Neuronal stem cell (in vitro differentiated cells): Measurements from ENCODE around the gene EXOC3L4.
A peak's percentile ranks its signal among the peaks of the same experiment; 100 is the strongest.

Experiments used
- DNase-seq: peaks from one replicate; pipeline ENCODE4 v3.0.0-alpha.2; 2013; ENCODE audit warnings: low spot score
- H2AFZ ChIP-seq: one replicate; pipeline ENCODE4 v1.6.1; 2013; ENCODE audit warnings: mild to moderate bottlenecking, low read length, inconsistent platforms
- H2AK5ac ChIP-seq: 2 replicates; pipeline ENCODE4 v1.6.1; 2013; ENCODE audit warnings: low read depth, mild to moderate bottlenecking, inconsistent platforms, low read length, moderate library complexity, mixed read lengths
- H2BK120ac ChIP-seq: 2 replicates; pipeline ENCODE4 v1.6.1; 2013; ENCODE audit warnings: low read depth, mild to moderate bottlenecking, inconsistent platforms, low read length, moderate library complexity, mixed read lengths
- H2BK12ac ChIP-seq: one replicate; pipeline ENCODE4 v1.6.1; 2013; ENCODE audit warnings: low read length, inconsistent platforms
- H2BK15ac ChIP-seq: 2 replicates; pipeline ENCODE4 v1.6.1; 2013; ENCODE audit warnings: mild to moderate bottlenecking, low read length, inconsistent platforms, mixed read lengths
- H2BK5ac ChIP-seq: one replicate; pipeline ENCODE4 v1.6.1; 2013; ENCODE audit warnings: inconsistent platforms, mild to moderate bottlenecking, low read length, moderate library complexity
- H3K14ac ChIP-seq: one replicate; pipeline ENCODE4 v1.6.1; 2013; ENCODE audit warnings: low read length, inconsistent platforms
- H3K18ac ChIP-seq: 2 replicates; pipeline ENCODE4 v1.6.1; 2013; ENCODE audit warnings: low read length, inconsistent platforms
- H3K23ac ChIP-seq: 2 replicates; pipeline ENCODE4 v1.6.1; 2013; ENCODE audit warnings: low read depth, mild to moderate bottlenecking, mixed read lengths, low read length, inconsistent platforms; ENCODE audit not compliant: poor library complexity
- H3K27ac ChIP-seq: replicated peaks from 3 replicates; pipeline ENCODE4 v1.5.1; 2013; ENCODE audit warnings: low read length, inconsistent platforms
- H3K27me3 ChIP-seq, 3 experiments: 2 replicates each; pipeline ENCODE4 v1.6.1; 2013; ENCODE audit warnings: low read length in 3 of 3, mild to moderate bottlenecking in 2 of 3, inconsistent platforms in 1 of 3, low read depth in 1 of 3, mixed read lengths in 1 of 3, moderate library complexity in 1 of 3; ENCODE audit not compliant: control insufficient read depth in 3 of 3, insufficient read depth in 3 of 3
- H3K36me3 ChIP-seq, 2 donors: replicated peaks in 1 of 2; 2 replicates each; pipeline ENCODE4 v1.6.1; 2013; ENCODE audit warnings: low read length in 2 of 2; ENCODE audit not compliant: control insufficient read depth in 2 of 2, insufficient read depth in 2 of 2
- H3K4ac ChIP-seq: 2 replicates; pipeline ENCODE4 v1.6.1; 2013; ENCODE audit warnings: inconsistent platforms, mild to moderate bottlenecking, low read length, moderate library complexity
- H3K4me1 ChIP-seq, 2 donors: 1 replicate in 1 of 2; 2 replicates in 1 of 2; pipeline ENCODE4 v1.6.1; 2013; ENCODE audit warnings: low read length in 2 of 2, low read depth in 1 of 2; ENCODE audit not compliant: control insufficient read depth in 2 of 2, insufficient read depth in 1 of 2
- H3K4me2 ChIP-seq: one replicate; pipeline ENCODE4 v1.6.1; 2013; ENCODE audit warnings: mild to moderate bottlenecking, low read length, inconsistent platforms; ENCODE audit not compliant: insufficient read depth, poor library complexity, severe bottlenecking
- H3K4me3 ChIP-seq, 2 donors: 2 replicates each; pipeline ENCODE4 v1.5.1; 2013; ENCODE audit warnings: low read length in 2 of 2, mild to moderate bottlenecking in 2 of 2, inconsistent platforms in 1 of 2, moderate library complexity in 1 of 2
- H3K79me1 ChIP-seq: one replicate; pipeline ENCODE4 v1.6.1; 2013; ENCODE audit warnings: low read depth, mild to moderate bottlenecking, inconsistent platforms, low read length, moderate library complexity
- H3K9ac ChIP-seq: one replicate; pipeline ENCODE4 v1.6.1; 2013; ENCODE audit warnings: mild to moderate bottlenecking, low read depth, low read length, inconsistent platforms; ENCODE audit not compliant: poor library complexity
- H3K9me3 ChIP-seq, 2 donors: replicated peaks in 1 of 2; 2 replicates each; pipeline versions ENCODE3 to v1.6.1; 2013; ENCODE audit warnings: low read length in 2 of 2, mild to moderate bottlenecking in 2 of 2, inconsistent platforms in 1 of 2, low read depth in 1 of 2, mixed read lengths in 1 of 2, moderate library complexity in 1 of 2; ENCODE audit not compliant: control insufficient read depth in 2 of 2, insufficient read depth in 1 of 2
- H4K8ac ChIP-seq: one replicate; pipeline ENCODE4 v1.6.1; 2013; ENCODE audit warnings: low read depth, mild to moderate bottlenecking, inconsistent platforms, low read length, moderate library complexity
- H4K91ac ChIP-seq: one replicate; pipeline ENCODE4 v1.6.1; 2013; ENCODE audit warnings: low read length, low read depth, mild to moderate bottlenecking, inconsistent platforms; ENCODE audit not compliant: poor library complexity
- WGBS, 2 donors: extraction: QIAGEN DNeasy Blood & Tissue Kit; methylation state at CpG; one replicate each; pipeline ENCODE4 v1.1.7; 2013; ENCODE audit warnings: missing lambda C conversion rate in 2 of 2, mixed read lengths in 1 of 2; ENCODE audit not compliant: insufficient read length in 2 of 2, insufficient replicate concordance in 1 of 2; ENCODE audit errors: extremely low coverage in 2 of 2; 5-methylcytosine and 5-hydroxymethylcytosine counted together

EXOC3L4 gene

GRCh38 chr14:103091883-103092222 is 2.7 kb upstream of the EXOC3L4 start:
- peak overlapping the region; percentile 49 for H2AFZ ChIP-seq
- no peak overlapping the region for H3K27ac ChIP-seq
- peaks cover 10 to 13% of the 10 kb centered on the region in 2 donors for H3K4me1 ChIP-seq
- peak overlapping the region; percentile 89 for H2BK15ac ChIP-seq
- H2AK5ac ChIP-seq = peak overlapping the region; percentile 94
- H3K4me2 ChIP-seq = peak overlapping the region; percentile 69
- no peak for DNase-seq
- H3K14ac ChIP-seq = no peak overlapping the region
- peak overlapping the region; percentile 21 for H3K9ac ChIP-seq
- no peaks in the 10 kb centered on the region for H3K36me3 ChIP-seq
- H4K8ac ChIP-seq = no peak overlapping the region
- H2BK12ac ChIP-seq = peak overlapping the region; percentile 41
- H3K4me3 ChIP-seq = peak overlapping the region in 1 of 2 donors; percentile 19
- H4K91ac ChIP-seq = no peak overlapping the region
- peaks cover 0 to 73% (median 16%) of the 10 kb centered on the region in 3 experiments for H3K27me3 ChIP-seq
- no peak overlapping the region for H3K23ac ChIP-seq
- H3K4ac ChIP-seq = peak overlapping the region; percentile 37
- H3K79me1 ChIP-seq = peaks cover 3% of the 10 kb centered on the region
- no CpG with 5 or more reads among the region's 9 CpGs for WGBS, 2 donors
- peak overlapping the region; percentile 39 for H2BK5ac ChIP-seq
- no peaks in the 10 kb centered on the region for H3K9me3 ChIP-seq
- H3K18ac ChIP-seq = peak overlapping the region; percentile 93
- no peak overlapping the region for H2BK120ac ChIP-seq

DNA sequence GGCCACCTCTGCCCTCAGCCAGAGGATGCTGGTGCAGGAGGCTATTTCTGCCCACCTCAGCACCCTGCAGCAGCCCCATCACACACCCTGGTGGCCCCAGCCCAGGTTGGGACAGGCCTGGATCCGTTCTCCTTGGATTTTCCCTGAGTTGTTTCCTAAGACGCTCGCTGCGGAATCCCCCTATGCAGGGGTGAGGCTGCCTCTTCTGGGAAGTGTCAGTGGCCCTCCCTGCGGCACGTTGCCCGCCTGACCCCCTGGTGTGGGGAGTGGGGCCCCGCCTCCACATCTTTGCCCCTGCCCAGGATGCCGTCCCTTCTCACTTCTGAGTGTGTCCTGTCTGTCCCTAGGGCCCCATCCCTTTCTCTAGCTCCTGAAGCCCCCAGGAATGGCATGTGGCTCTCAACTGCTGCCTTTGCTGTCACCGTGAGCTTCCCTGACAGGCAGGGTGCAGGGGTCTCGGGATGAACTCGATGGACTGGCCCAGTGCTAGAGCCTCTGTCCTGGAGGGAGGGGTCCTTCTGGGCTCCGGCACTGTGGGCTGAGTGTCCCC is 594 bp upstream of the EXOC3L4 start:
- H4K91ac ChIP-seq = no peak overlapping the region
- WGBS, 2 donors = no CpG with 5 or more reads among the region's 13 CpGs

DNA sequence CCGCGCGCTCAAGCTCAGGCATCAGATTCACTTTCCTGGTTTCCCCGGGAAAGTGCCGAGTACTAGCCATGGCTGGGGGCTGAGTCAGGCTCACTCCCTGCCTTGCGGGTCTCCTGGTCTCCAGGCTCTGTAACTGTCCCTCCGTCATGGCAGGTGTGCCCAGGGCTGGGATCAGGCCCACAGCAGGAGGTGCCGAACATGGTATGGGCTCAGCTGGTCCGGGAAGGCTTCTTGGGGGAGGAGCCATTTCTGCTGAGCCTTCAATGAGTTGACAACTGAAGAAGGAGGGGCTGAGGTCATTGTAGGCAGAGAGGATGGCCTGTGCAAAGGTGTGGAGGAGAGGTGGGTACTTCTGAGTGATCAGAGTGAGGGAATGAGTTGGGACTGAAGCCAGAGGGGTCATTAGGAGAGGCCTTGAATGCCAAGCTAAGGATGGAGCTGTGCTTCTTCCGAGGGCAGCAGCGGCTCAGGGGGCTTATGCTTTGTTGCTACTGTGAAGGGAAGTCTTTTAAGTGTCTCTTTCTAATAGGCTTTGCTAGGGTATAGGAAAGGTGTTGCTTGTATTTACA is 769 bp downstream of the EXOC3L4 start:
- H3K4me2 ChIP-seq = no peak overlapping the region
- H3K79me1 ChIP-seq = peaks cover 3% of the 10 kb centered on the region
- H4K8ac ChIP-seq = no peak overlapping the region
- DNase-seq = no peak
- no peak overlapping the region for H3K14ac ChIP-seq
- no peak overlapping the region for H3K27ac ChIP-seq
- H3K4me3 ChIP-seq = no peak overlapping the region
- no CpG with 5 or more reads among the region's 11 CpGs for WGBS, 2 donors
- H3K4ac ChIP-seq = no peak overlapping the region
- peak overlapping the region; percentile 65 for H3K23ac ChIP-seq
- H4K91ac ChIP-seq = no peak overlapping the region
- peak overlapping the region; percentile 38 for H3K18ac ChIP-seq
- peak overlapping the region; percentile 24 for H2BK5ac ChIP-seq
- H2BK12ac ChIP-seq = peak overlapping the region; percentile 22
- no peaks in the 10 kb centered on the region for H3K9me3 ChIP-seq
- peaks cover 12 to 17% of the 10 kb centered on the region in 2 donors for H3K4me1 ChIP-seq
- H2BK15ac ChIP-seq = peak overlapping the region; percentile 75
- peak overlapping the region; percentile 72 for H2BK120ac ChIP-seq
- no peak overlapping the region for H2AFZ ChIP-seq
- H2AK5ac ChIP-seq = peak overlapping the region; percentile 88
- no peaks in the 10 kb centered on the region for H3K36me3 ChIP-seq
- H3K9ac ChIP-seq = no peak overlapping the region
- peaks cover 0 to 55% (median 12%) of the 10 kb centered on the region in 3 experiments for H3K27me3 ChIP-seq

More for the DNA sequence above, 594 bp upstream of the EXOC3L4 start:
- Histone ChIP-seq H2BK120ac (no peak overlapping the region), H3K4ac (no peak overlapping the region), H2BK5ac (no peak overlapping the region), H3K18ac (peak overlapping the region; percentile 83), H3K79me1 (peaks cover 3% of the 10 kb centered on the region), H3K9ac (peak overlapping the region; percentile 63), H3K23ac (peak overlapping the region; percentile 65), H2BK15ac (peak overlapping the region; percentile 92), H3K36me3 (no peaks in the 10 kb centered on the region), H2AK5ac (peak overlapping the region; percentile 96), H3K27me3 (peaks cover 0 to 69% (median 16%) of the 10 kb centered on the region in 3 experiments), H3K4me2 (no peak overlapping the region), H3K27ac (no peak overlapping the region), H2AFZ (peak overlapping the region; percentile 71), H3K4me1 (peaks cover 8 to 10% of the 10 kb centered on the region in 2 donors), H3K14ac (peak overlapping the region; percentile 89), H3K4me3 (peak overlapping the region in 1 of 2 donors; percentile 40), H2BK12ac (peak overlapping the region; percentile 84), H3K9me3 (no peaks in the 10 kb centered on the region), H4K8ac (no peak overlapping the region)
- DNase-seq = no peak

DNA sequence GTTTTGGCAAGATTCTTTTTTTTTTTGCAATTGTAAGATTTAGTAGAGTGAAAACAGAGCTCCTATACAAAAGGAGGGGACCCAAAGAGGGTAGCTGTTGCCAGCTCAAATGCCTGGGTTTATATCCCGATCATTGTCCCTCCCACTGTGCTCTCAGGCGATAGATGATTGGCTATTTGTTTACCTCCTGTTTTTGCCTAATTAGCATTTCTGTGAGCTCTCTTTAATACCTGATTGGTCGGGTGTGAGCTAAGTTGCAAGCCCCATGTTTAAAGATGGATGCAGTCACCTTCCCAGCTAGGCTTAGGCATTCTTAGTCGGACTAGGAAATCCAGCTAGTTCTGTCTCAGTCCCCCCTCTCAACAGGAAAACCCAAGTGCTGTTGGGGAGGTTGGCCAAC is 1.9 kb downstream of the EXOC3L4 start:
- Histone ChIP-seq H3K36me3 (no peaks in the 10 kb centered on the region), H2BK15ac (no peak overlapping the region), H3K4me1 (peaks cover 12 to 15% of the 10 kb centered on the region in 2 donors), H4K8ac (no peak overlapping the region), H3K4me3 (no peak overlapping the region), H3K79me1 (peaks cover 3% of the 10 kb centered on the region), H2BK120ac (no peak overlapping the region), H3K23ac (no peak overlapping the region), H2BK5ac (no peak overlapping the region), H4K91ac (no peak overlapping the region), H2BK12ac (no peak overlapping the region), H2AFZ (no peak overlapping the region), H3K27ac (no peak overlapping the region), H3K4me2 (no peak overlapping the region), H3K27me3 (peaks cover 0 to 47% (median 4%) of the 10 kb centered on the region in 3 experiments), H3K4ac (no peak overlapping the region), H3K14ac (no peak overlapping the region), H3K18ac (no peak overlapping the region), H2AK5ac (no peak overlapping the region), H3K9me3 (no peaks in the 10 kb centered on the region), H3K9ac (no peak overlapping the region)
- DNase-seq = no peak
- WGBS, 2 donors = no CpG with 5 or more reads among the region's 4 CpGs
